Neural cell (in vitro differentiated cells): ENCODE measurements around the gene PELO. TPM values are rescaled to one million over a fixed set of nuclear protein-coding genes. Genes with fewer than 3 reads are reported as not detected.

Experiments used
- H2AFZ ChIP-seq: fragments of 200-600, 300-800 bp; sonication (generic), shearing (Covaris generic); 2 replicates; pipeline ENCODE4 v1.6.0; 2014; ENCODE audit warnings: low read depth, mild to moderate bottlenecking, antibody characterized with exemption, low read length, moderate library complexity
- H3F3A ChIP-seq: fragments of 200-600 bp; shearing (Covaris generic); 2 replicates; pipeline ENCODE4 v1.6.1; 2016; ENCODE audit warnings: mild to moderate bottlenecking, moderate library complexity, mixed read lengths, antibody characterized with exemption, low read length; ENCODE audit not compliant: insufficient read depth, poor library complexity, severe bottlenecking
- H3K27ac ChIP-seq: fragments of 200-600, 300-800 bp; sonication (generic), shearing (Covaris generic); 2 replicates; pipeline ENCODE4 v1.5.1; 2014; ENCODE audit warnings: mild to moderate bottlenecking, low read length, moderate library complexity
- H3K27me3 ChIP-seq: fragments of 300-800, 200-600 bp; sonication (generic), shearing (Covaris generic); 2 replicates; pipeline ENCODE4 v1.6.0; 2014; ENCODE audit warnings: mild to moderate bottlenecking, low read depth, low read length, moderate library complexity; ENCODE audit not compliant: insufficient read depth
- H3K36me3 ChIP-seq: fragments of 300-800, 200-600 bp; sonication (generic), shearing (Covaris generic); 2 replicates; pipeline ENCODE4 v1.5.1; 2014; ENCODE audit warnings: mild to moderate bottlenecking, antibody characterized with exemption, low read length, moderate library complexity; ENCODE audit not compliant: insufficient read depth
- H3K4me2 ChIP-seq: fragments of 300-800, 200-600 bp; sonication (generic), shearing (Covaris generic); 2 replicates; pipeline ENCODE4 v1.6.0; 2014; ENCODE audit warnings: mild to moderate bottlenecking, low read length
- H3K4me3 ChIP-seq: fragments of 300-800, 200-600 bp; sonication (generic), shearing (Covaris generic); 2 replicates; pipeline ENCODE4 v1.5.1; 2014; ENCODE audit warnings: mild to moderate bottlenecking, low read length, moderate library complexity
- H3K79me2 ChIP-seq: fragments of 200-600 bp; shearing (Covaris generic); replicated peaks from 2 replicates; pipeline ENCODE4 v1.6.0; 2014; ENCODE audit warnings: mild to moderate bottlenecking, low read length, moderate library complexity; ENCODE audit not compliant: insufficient read depth
- H3K9ac ChIP-seq: fragments of 300-800, 200-600 bp; sonication (generic), shearing (Covaris generic); 2 replicates; pipeline ENCODE4 v1.6.1; 2016; ENCODE audit warnings: mild to moderate bottlenecking, low read length, mixed read lengths
- H3K9me2 ChIP-seq: fragments of 200-600 bp; shearing (Covaris generic); 2 replicates; pipeline ENCODE4 v1.6.1; 2016; ENCODE audit warnings: mild to moderate bottlenecking, low read length, mixed read lengths; ENCODE audit not compliant: insufficient read depth
- H3K9me3 ChIP-seq: fragments of 200-600, 300-800 bp; sonication (generic), shearing (Covaris generic); 2 replicates; pipeline ENCODE4 v1.6.1; 2016; ENCODE audit warnings: mild to moderate bottlenecking, mixed run types, low read length, moderate library complexity, mixed read lengths
- H4K20me1 ChIP-seq: fragments of 200-600 bp; shearing (Covaris generic); 2 replicates; pipeline ENCODE4 v1.6.1; 2016; ENCODE audit warnings: mild to moderate bottlenecking, mixed run types; ENCODE audit not compliant: insufficient read depth
- EP300 ChIP-seq: fragments of 450-650 bp; conservative IDR thresholded peaks from 2 replicates; pipeline ENCODE4 v1.6.1; 2014; ENCODE audit warnings: antibody characterized with exemption, mild to moderate bottlenecking, moderate library complexity; ENCODE audit not compliant: poor library complexity, severe bottlenecking
- EZH2 ChIP-seq: fragments of 200-600, 300-800 bp; shearing (Covaris generic), sonication (generic); IDR thresholded peaks from 2 replicates; pipeline ENCODE4 v1.6.1; 2014; ENCODE audit warnings: antibody characterized with exemption, low read length, borderline replicate concordance, mild to moderate bottlenecking; ENCODE audit not compliant: insufficient read depth, poor library complexity, severe bottlenecking
- MXI1 ChIP-seq: fragments of 450-650 bp; conservative IDR thresholded peaks from 2 replicates; pipeline ENCODE4 v1.6.1; 2014; ENCODE audit warnings: antibody characterized with exemption, mild to moderate bottlenecking; ENCODE audit not compliant: poor library complexity, severe bottlenecking
- POLR2AphosphoS5 ChIP-seq: IDR thresholded peaks from 2 replicates; pipeline ENCODE4 v1.6.1; 2012
- RAD21 ChIP-seq: fragments of 450-650 bp; conservative IDR thresholded peaks from 2 replicates; pipeline ENCODE4 v1.6.1; 2014; ENCODE audit warnings: antibody characterized with exemption, mild to moderate bottlenecking, moderate library complexity
- SMC3 ChIP-seq: fragments of 450-650 bp; conservative IDR thresholded peaks from 2 replicates; pipeline ENCODE4 v1.6.1; 2014; ENCODE audit warnings: antibody characterized with exemption, mild to moderate bottlenecking, moderate library complexity; ENCODE audit not compliant: poor library complexity
- TAF1 ChIP-seq: IDR thresholded peaks from 2 replicates; pipeline ENCODE4 v1.6.1; 2012; ENCODE audit warnings: low read depth
- polyA plus RNA-seq: library from polyadenylated mRNA; depleted of rRNA; stranded (reverse); fragments of >200 nt; gene quantifications from 2 replicates; pipeline ENCODE4 v1.2.3, GENCODE V29; 2014
- TF ChIP-seq, protein P1 (sequence below): IDR thresholded peaks from 2 replicates; pipeline ENCODE4 v1.6.1; 2012; ENCODE audit warnings: borderline replicate concordance
- TF ChIP-seq, protein P2 (sequence below): fragments of 450-650 bp; IDR thresholded peaks from 2 replicates; pipeline ENCODE4 v1.5.1; 2014; ENCODE audit warnings: antibody characterized with exemption, mild to moderate bottlenecking, moderate library complexity; ENCODE audit not compliant: poor library complexity, severe bottlenecking

PELO gene
- polyA plus RNA-seq, 1 donor from 2014 or later: 10.5 TPM

DNA sequence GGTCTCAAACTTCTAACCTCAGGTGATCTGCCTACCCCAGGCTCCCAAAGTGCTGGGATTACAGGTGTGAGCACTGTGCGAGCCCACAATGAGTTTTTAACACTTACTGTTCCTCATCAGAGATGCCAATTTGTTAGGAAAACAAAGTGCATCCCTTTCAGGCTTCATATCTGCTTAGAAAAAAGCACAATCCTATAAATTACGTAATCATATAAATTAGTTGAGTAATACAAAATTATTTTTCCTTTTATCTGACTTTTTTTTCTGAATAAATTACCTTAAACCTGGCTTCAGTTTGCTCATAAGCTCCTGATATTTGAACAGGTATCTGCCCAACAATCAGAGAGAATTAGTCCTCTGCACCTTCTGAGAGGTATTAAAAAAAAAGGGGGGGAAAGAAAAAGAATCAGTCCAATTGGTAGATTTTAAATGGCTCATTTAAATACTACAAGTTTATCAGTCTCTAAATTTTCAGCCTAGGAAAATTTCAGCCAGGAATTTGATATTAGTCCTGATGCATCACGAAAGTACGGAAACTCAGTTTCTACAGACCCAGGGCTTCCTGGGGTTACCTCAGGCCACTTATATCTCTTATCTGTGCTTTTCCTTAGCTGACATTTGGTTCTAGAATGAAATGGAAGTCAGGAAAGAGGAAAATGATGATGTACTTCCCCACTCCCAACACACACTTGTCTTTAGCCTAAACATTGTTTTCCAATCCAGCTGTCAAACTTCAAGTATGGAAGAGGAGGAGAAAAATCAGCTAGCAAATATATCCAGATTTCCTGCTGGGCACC is 26.8 kb downstream of the PELO start:
- no peaks in the 10 kb centered on the region for H3K9me3 ChIP-seq
- H3F3A ChIP-seq: no peaks in the 10 kb centered on the region
- H3K36me3 ChIP-seq: no peaks in the 10 kb centered on the region
- no peak overlapping the region for H3K4me2 ChIP-seq
- no peaks in the 10 kb centered on the region for H4K20me1 ChIP-seq
- H3K27ac ChIP-seq: no peak overlapping the region
- no peaks in the 10 kb centered on the region for H3K27me3 ChIP-seq
- no peaks in the 10 kb centered on the region for H3K79me2 ChIP-seq
- no peak overlapping the region for H2AFZ ChIP-seq
- no peak for TF ChIP-seq SMC3
- TF ChIP-seq, protein P1, sequence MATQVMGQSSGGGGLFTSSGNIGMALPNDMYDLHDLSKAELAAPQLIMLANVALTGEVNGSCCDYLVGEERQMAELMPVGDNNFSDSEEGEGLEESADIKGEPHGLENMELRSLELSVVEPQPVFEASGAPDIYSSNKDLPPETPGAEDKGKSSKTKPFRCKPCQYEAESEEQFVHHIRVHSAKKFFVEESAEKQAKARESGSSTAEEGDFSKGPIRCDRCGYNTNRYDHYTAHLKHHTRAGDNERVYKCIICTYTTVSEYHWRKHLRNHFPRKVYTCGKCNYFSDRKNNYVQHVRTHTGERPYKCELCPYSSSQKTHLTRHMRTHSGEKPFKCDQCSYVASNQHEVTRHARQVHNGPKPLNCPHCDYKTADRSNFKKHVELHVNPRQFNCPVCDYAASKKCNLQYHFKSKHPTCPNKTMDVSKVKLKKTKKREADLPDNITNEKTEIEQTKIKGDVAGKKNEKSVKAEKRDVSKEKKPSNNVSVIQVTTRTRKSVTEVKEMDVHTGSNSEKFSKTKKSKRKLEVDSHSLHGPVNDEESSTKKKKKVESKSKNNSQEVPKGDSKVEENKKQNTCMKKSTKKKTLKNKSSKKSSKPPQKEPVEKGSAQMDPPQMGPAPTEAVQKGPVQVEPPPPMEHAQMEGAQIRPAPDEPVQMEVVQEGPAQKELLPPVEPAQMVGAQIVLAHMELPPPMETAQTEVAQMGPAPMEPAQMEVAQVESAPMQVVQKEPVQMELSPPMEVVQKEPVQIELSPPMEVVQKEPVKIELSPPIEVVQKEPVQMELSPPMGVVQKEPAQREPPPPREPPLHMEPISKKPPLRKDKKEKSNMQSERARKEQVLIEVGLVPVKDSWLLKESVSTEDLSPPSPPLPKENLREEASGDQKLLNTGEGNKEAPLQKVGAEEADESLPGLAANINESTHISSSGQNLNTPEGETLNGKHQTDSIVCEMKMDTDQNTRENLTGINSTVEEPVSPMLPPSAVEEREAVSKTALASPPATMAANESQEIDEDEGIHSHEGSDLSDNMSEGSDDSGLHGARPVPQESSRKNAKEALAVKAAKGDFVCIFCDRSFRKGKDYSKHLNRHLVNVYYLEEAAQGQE: no peak
- no peak for TF ChIP-seq EZH2
- TF ChIP-seq RAD21: no peak
- TF ChIP-seq, protein P2, sequence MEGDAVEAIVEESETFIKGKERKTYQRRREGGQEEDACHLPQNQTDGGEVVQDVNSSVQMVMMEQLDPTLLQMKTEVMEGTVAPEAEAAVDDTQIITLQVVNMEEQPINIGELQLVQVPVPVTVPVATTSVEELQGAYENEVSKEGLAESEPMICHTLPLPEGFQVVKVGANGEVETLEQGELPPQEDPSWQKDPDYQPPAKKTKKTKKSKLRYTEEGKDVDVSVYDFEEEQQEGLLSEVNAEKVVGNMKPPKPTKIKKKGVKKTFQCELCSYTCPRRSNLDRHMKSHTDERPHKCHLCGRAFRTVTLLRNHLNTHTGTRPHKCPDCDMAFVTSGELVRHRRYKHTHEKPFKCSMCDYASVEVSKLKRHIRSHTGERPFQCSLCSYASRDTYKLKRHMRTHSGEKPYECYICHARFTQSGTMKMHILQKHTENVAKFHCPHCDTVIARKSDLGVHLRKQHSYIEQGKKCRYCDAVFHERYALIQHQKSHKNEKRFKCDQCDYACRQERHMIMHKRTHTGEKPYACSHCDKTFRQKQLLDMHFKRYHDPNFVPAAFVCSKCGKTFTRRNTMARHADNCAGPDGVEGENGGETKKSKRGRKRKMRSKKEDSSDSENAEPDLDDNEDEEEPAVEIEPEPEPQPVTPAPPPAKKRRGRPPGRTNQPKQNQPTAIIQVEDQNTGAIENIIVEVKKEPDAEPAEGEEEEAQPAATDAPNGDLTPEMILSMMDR: no peak
- no peak for TF ChIP-seq TAF1
- no peak for TF ChIP-seq EP300
- TF ChIP-seq MXI1: no peak
- no peak for TF ChIP-seq POLR2AphosphoS5
- H3K9ac ChIP-seq: no peak overlapping the region
- no peaks in the 10 kb centered on the region for H3K9me2 ChIP-seq
- H3K4me3 ChIP-seq: no peak overlapping the region

DNA sequence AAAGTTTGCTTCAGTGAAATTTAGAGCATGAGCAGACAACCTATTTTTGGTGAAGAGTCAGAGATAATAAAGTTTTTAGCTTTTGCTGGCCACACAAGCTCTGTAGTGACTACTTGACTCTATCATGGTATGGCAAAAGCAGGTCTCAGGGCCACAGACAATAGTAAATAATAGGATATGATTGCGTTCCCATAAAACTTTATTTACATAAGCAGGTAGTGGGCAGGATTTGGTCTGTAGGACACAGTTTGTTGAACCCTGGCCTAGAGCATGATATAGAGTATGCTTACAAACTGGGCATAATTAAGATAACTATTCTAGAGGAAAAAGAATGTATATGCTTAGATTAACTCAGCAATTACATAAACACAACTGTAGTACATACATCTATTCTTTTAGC is 30.1 kb downstream of the PELO start:
- TF ChIP-seq, protein P2: no peak
- TF ChIP-seq TAF1 (no peak), SMC3 (no peak), MXI1 (no peak), EP300 (no peak), EZH2 (no peak), RAD21 (no peak), POLR2AphosphoS5 (no peak)
- TF ChIP-seq, protein P1: no peak
- no peaks in the 10 kb centered on the region for H3K79me2 ChIP-seq

More for the DNA sequence above, 30.1 kb downstream of the PELO start:
- H3K9me2 ChIP-seq: no peaks in the 10 kb centered on the region
- no peak overlapping the region for H3K27ac ChIP-seq
- no peaks in the 10 kb centered on the region for H3K36me3 ChIP-seq
- no peak overlapping the region for H3K4me2 ChIP-seq
- H2AFZ ChIP-seq: no peak overlapping the region
- H3K9me3 ChIP-seq: no peaks in the 10 kb centered on the region
- H3K9ac ChIP-seq: no peak overlapping the region
- no peaks in the 10 kb centered on the region for H3K27me3 ChIP-seq
- no peak overlapping the region for H3K4me3 ChIP-seq
- no peaks in the 10 kb centered on the region for H3F3A ChIP-seq
- no peaks in the 10 kb centered on the region for H4K20me1 ChIP-seq
